Testis (tissue), 3 donors: ENCODE results near the gene FBN2. TPM values are rescaled to one million over a fixed set of nuclear protein-coding genes. Genes with fewer than 3 reads are reported as not detected.
A peak's percentile ranks its signal among the peaks of the same experiment; 100 is the strongest.

Source experiments
- DNase-seq: peaks from one replicate; pipeline ENCODE4 v3.0.0-alpha.2; 2019
- H3K27ac ChIP-seq, 2 donors: fragments of 200-600 bp; sonication (generic); one replicate each; pipeline ENCODE4 v1.5.1; 2019
- H3K27me3 ChIP-seq: fragments of 200-600 bp; sonication (generic); one replicate; pipeline ENCODE4 v1.5.1; 2019
- H3K36me3 ChIP-seq: fragments of 200-600 bp; sonication (generic); one replicate; pipeline ENCODE4 v1.5.1; 2017; ENCODE audit warnings: low read depth; ENCODE audit errors: missing control alignments
- H3K4me1 ChIP-seq: fragments of 200-600 bp; sonication (generic); one replicate; pipeline ENCODE4 v1.5.1; 2019
- H3K4me3 ChIP-seq, 2 donors: fragments of 200-600 bp; sonication (generic); one replicate each; pipeline ENCODE4 v1.5.1; 2017 to 2019
- H3K9me3 ChIP-seq: fragments of 200-600 bp; sonication (generic); one replicate; pipeline ENCODE4 v1.5.1; 2017
- CTCF ChIP-seq, 3 experiments: fragments of 450-650 bp in 2 of 3; fragments of 200-600 bp in 1 of 3; sonication (generic) in 1 of 3; IDR thresholded peaks; one replicate each; pipeline ENCODE4 v1.5.1; 2016 to 2019; ENCODE audit warnings: antibody characterized with exemption in 3 of 3, mild to moderate bottlenecking in 2 of 3, moderate library complexity in 1 of 3
- POLR2A ChIP-seq: fragments of 450-650 bp; IDR thresholded peaks from one replicate; pipeline ENCODE4 v1.6.1; 2017; ENCODE audit warnings: antibody characterized with exemption, mild to moderate bottlenecking, moderate library complexity
- WGBS, 2 donors: methylation state at CpG; one replicate each; pipeline ENCODE4 v1.1.5; 2018; 5-methylcytosine and 5-hydroxymethylcytosine counted together
- intact Hi-C: fragments of 100-400 bp; cut with DNase I; formaldehyde crosslinking; loops from one replicate; pipeline ENCODE4 v1.15.1; 2023; ENCODE audit warnings: low total_unique reads
- polyA plus RNA-seq: library from polyadenylated mRNA; stranded (reverse); fragments of 350-450 nt; fragmentation: Illumina TruSeq; extraction: RNeasy Lipid Tissue Mini Kit (QIAGEN cat#74804); gene quantifications from one replicate; pipeline ENCODE4 v1.2.3, GENCODE V29; 2014; ENCODE audit warnings: low read depth, low replicate concordance; ENCODE audit not compliant: insufficient read depth
- total RNA-seq, 2 donors: library from RNA; depleted of rRNA; stranded (reverse); fragments of >200 nt; gene quantifications; one replicate each; pipeline ENCODE4 v1.2.3, GENCODE V29; 2016

The FBN2 gene
- total and polyA plus RNA-seq, 3 donors from 2014 or later: 13.8 to 22.4 (median 17.5) TPM

- no peaks in the 10 kb centered on the region for H3K27me3 ChIP-seq
- no peak overlapping the region for H3K4me3 ChIP-seq
- TF ChIP-seq CTCF (IDR thresholded peaks at IDR 0.05) (no peak), POLR2A (no peak)
- no peaks in the 10 kb centered on the region for H3K4me1 ChIP-seq
- intact Hi-C loops: no loop called here
- H3K36me3 ChIP-seq: no peaks in the 10 kb centered on the region
- DNase-seq: no peak
- no peaks in the 10 kb centered on the region for H3K9me3 ChIP-seq
- no peak overlapping the region for H3K27ac ChIP-seq
- 91 to 92% methylated on average over 4 of the region's 4 CpGs for WGBS, 2 donors
Measured at GRCh38 chr5:128493657-128494329, 44.3 kb downstream of the FBN2 start.

GRCh38 chr5:128491291-128491690 is 46.8 kb downstream of the FBN2 start:
- Histone ChIP-seq H3K36me3 (no peaks in the 10 kb centered on the region), H3K4me1 (no peaks in the 10 kb centered on the region), H3K4me3 (no peak overlapping the region), H3K9me3 (no peaks in the 10 kb centered on the region), H3K27ac (peak overlapping the region; percentile 37), H3K27me3 (no peaks in the 10 kb centered on the region)
- TF ChIP-seq POLR2A (no peak), CTCF (IDR thresholded peaks at IDR 0.05) (no peak)
- WGBS, 2 donors: 29 to 30% methylated on average over 3 of the region's 3 CpGs
- intact Hi-C loops: no loop called here
- DNase-seq: peak; percentile 33

- 51 to 55% methylated on average over 1 of the region's 1 CpG for WGBS, 2 donors
- no peaks in the 10 kb centered on the region for H3K27me3 ChIP-seq
- no peaks in the 10 kb centered on the region for H3K36me3 ChIP-seq
- TF ChIP-seq CTCF (IDR thresholded peaks at IDR 0.05) (no peak), POLR2A (no peak)
- H3K4me3 ChIP-seq: no peak overlapping the region
- no peaks in the 10 kb centered on the region for H3K4me1 ChIP-seq
- H3K9me3 ChIP-seq: no peaks in the 10 kb centered on the region
- peak overlapping the region in 1 of 2 donors; percentile 37 for H3K27ac ChIP-seq
- intact Hi-C loops: no loop called here
- no peak for DNase-seq
Measured at GRCh38 chr5:128490761-128491160, 47.3 kb downstream of the FBN2 start.

- no peaks in the 10 kb centered on the region for H3K9me3 ChIP-seq
- intact Hi-C loops: no loop called here
- no peaks in the 10 kb centered on the region for H3K36me3 ChIP-seq
- H3K27me3 ChIP-seq: no peaks in the 10 kb centered on the region
- 74 to 92% methylated on average over 3 of the region's 3 CpGs for WGBS, 2 donors
- DNase-seq: no peak
- no peak overlapping the region for H3K4me3 ChIP-seq
- TF ChIP-seq CTCF (IDR thresholded peaks at IDR 0.05) (no peak), POLR2A (no peak)
- H3K4me1 ChIP-seq: no peaks in the 10 kb centered on the region
- H3K27ac ChIP-seq: no peak overlapping the region
Measured at GRCh38 chr5:128487041-128487440, 51.0 kb downstream of the FBN2 start.

- H3K4me1 ChIP-seq: no peaks in the 10 kb centered on the region
- H3K27ac ChIP-seq: no peak overlapping the region
- WGBS, 2 donors: 94 to 99% methylated on average over 3 of the region's 3 CpGs
- no peak for DNase-seq
- no peaks in the 10 kb centered on the region for H3K9me3 ChIP-seq
- TF ChIP-seq CTCF (IDR thresholded peaks at IDR 0.05) (no peak), POLR2A (no peak)
- intact Hi-C loops: no loop called here
- H3K4me3 ChIP-seq: no peak overlapping the region
- no peaks in the 10 kb centered on the region for H3K27me3 ChIP-seq
- H3K36me3 ChIP-seq: no peaks in the 10 kb centered on the region
Measured at GRCh38 chr5:128483738-128484137, 54.3 kb downstream of the FBN2 start.
